HG02885 (cell line): ENCODE results near the gene CYP2C19.
"Not testable (repeated sequence)": the region's sequence is repeated elsewhere in the genome, so short reads cannot be mapped to it uniquely, and the experiment has no call there.

Experiments used
- ATAC-seq: cut with Tn5 transposase; IDR thresholded peaks from one replicate; pipeline ENCODE4 v1.9.1; 2021; ENCODE audit warnings: mild to moderate bottlenecking; ENCODE audit not compliant: unreplicated experiment, poor library complexity

The CYP2C19 gene

GRCh38 chr10:94859086-94859485 lies 96.6 kb downstream of the CYP2C19 start:
- ATAC-seq, result no peak

DNA sequence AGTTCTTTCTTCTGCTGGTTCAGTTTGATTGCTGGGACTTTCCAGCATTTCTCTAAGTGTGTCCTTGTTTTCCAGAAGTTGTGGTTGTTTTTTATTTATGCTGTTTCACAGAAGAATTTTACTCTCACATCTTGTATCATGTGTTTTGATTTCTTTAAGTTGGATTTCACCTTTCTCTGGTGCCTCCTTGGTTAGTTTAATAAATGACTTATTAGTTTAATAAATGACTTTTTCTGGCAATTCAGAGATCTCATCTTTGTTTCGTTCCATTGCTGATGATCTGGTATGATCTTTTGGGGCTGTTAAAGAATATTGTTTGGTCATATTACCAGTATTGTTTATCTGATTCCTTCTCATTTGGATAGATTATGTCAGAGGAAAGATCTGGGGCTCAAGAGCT lies 116.2 kb downstream of the CYP2C19 start:
- no peak for ATAC-seq

GRCh38 chr10:94879214-94879613 lies 116.7 kb downstream of the CYP2C19 start:
- no peak for ATAC-seq

GRCh38 chr10:94889123-94889522 lies 126.6 kb downstream of the CYP2C19 start:
- no peak for ATAC-seq

- no peak for ATAC-seq
These were observed 128.0 kb downstream of the CYP2C19 start for GRCh38 chr10:94890264-94891022.

GRCh38 chr10:94898414-94898813 lies 135.9 kb downstream of the CYP2C19 start:
- ATAC-seq, result not testable (repeated sequence)

- ATAC-seq, result no peak
These were observed 139.6 kb downstream of the CYP2C19 start for GRCh38 chr10:94902080-94902479.

GRCh38 chr10:94902570-94902969 lies 140.1 kb downstream of the CYP2C19 start:
- ATAC-seq, result no peak
